Neural progenitor cell (in vitro differentiated cells): ENCODE data around the gene HDDC3. TPM values are rescaled to one million over a fixed set of nuclear protein-coding genes. Genes with fewer than 3 reads are reported as not detected.

ENCODE experiments used
- DNase-seq: peaks from one replicate; pipeline ENCODE4 v3.0.0-alpha.2; 2016; ENCODE audit warnings: low spot score
- H2AFZ ChIP-seq: fragments of 200-600 bp; sonication (generic); replicated peaks from 2 replicates; pipeline ENCODE4 v1.6.1; 2016; ENCODE audit warnings: antibody characterized with exemption
- H3F3A ChIP-seq: fragments of 200-600 bp; sonication (generic); 2 replicates; pipeline ENCODE4 v1.6.1; 2016; ENCODE audit warnings: antibody characterized with exemption, low read depth
- H3K27ac ChIP-seq: fragments of 200-600 bp; sonication (generic); 2 replicates; pipeline ENCODE4 v1.5.1; 2016; ENCODE audit warnings: mild to moderate bottlenecking
- H3K27me3 ChIP-seq: fragments of 200-600 bp; sonication (generic); 2 replicates; pipeline ENCODE4 v1.6.1; 2016; ENCODE audit warnings: mild to moderate bottlenecking, moderate library complexity
- H3K36me3 ChIP-seq: fragments of 200-600 bp; sonication (generic); 2 replicates; pipeline ENCODE4 v1.5.1; 2016
- H3K4me1 ChIP-seq: fragments of 200-600 bp; sonication (generic); 2 replicates; pipeline ENCODE4 v1.6.1; 2016; ENCODE audit warnings: mixed run types
- H3K4me2 ChIP-seq: fragments of 200-600 bp; sonication (generic); 2 replicates; pipeline ENCODE4 v1.6.1; 2016
- H3K4me3 ChIP-seq: fragments of 200-600 bp; sonication (generic); 2 replicates; pipeline ENCODE4 v1.5.1; 2016
- H3K79me2 ChIP-seq: fragments of 200-600 bp; sonication (generic); 2 replicates; pipeline ENCODE4 v1.6.1; 2016; ENCODE audit warnings: low read depth
- H3K9ac ChIP-seq: fragments of 200-600 bp; sonication (generic); 2 replicates; pipeline ENCODE4 v1.6.1; 2016
- H3K9me3 ChIP-seq: fragments of 200-600 bp; sonication (generic); 2 replicates; pipeline ENCODE4 v1.5.1; 2016; ENCODE audit warnings: low read depth
- H4K20me1 ChIP-seq: fragments of 200-600 bp; sonication (generic); 2 replicates; pipeline ENCODE4 v1.6.1; 2016; ENCODE audit warnings: low read depth
- H3K27ac Mint-ChIP-seq: 3 replicates; pipeline ENCODE4 v1.8.0; 2021; ENCODE audit warnings: mixed read lengths
- H3K27me3 Mint-ChIP-seq: 2 replicates; pipeline ENCODE4 v1.8.0; 2022; ENCODE audit warnings: low read depth, mild to moderate bottlenecking, inconsistent platforms, moderate library complexity, mixed read lengths; ENCODE audit not compliant: insufficient read depth
- H3K36me3 Mint-ChIP-seq: 3 replicates; pipeline ENCODE4 v1.8.0; 2021; ENCODE audit warnings: mixed read lengths
- H3K4me1 Mint-ChIP-seq: 3 replicates; pipeline ENCODE4 v1.8.0; 2021; ENCODE audit warnings: mixed read lengths
- H3K4me3 Mint-ChIP-seq: 3 replicates; pipeline ENCODE4 v1.8.0; 2021; ENCODE audit warnings: mild to moderate bottlenecking, moderate library complexity, mixed read lengths
- H3K9me3 Mint-ChIP-seq: 3 replicates; pipeline ENCODE4 v1.8.0; 2020; ENCODE audit warnings: mixed read lengths
- CTCF ChIP-seq: fragments of 200-600 bp; sonication (generic); IDR thresholded peaks from 2 replicates; pipeline ENCODE4 v1.5.1; 2017; ENCODE audit warnings: antibody characterized with exemption, mild to moderate bottlenecking
- EZH2 ChIP-seq: fragments of 200-600 bp; sonication (generic); IDR thresholded peaks from 2 replicates; pipeline ENCODE4 v1.6.1; 2017; ENCODE audit warnings: antibody characterized with exemption, mild to moderate bottlenecking, moderate library complexity
- EZH2phosphoT487 ChIP-seq: fragments of 200-600 bp; sonication (generic); IDR thresholded peaks from 2 replicates; pipeline ENCODE4 v1.6.1; 2017; ENCODE audit warnings: antibody characterized with exemption
- total RNA-seq: library from RNA; depleted of rRNA; stranded (reverse); fragments of >200 nt; gene quantifications from 2 replicates; pipeline ENCODE4 v1.2.3, GENCODE V29; 2015; ENCODE audit warnings: low replicate concordance

Gene HDDC3
- total RNA-seq = 20.4 and 21.8 TPM in 2 replicates

GRCh38 chr15:90931828-90932659, at the start of gene HDDC3:
TSS of gene HDDC3 (minus strand) at chr15:90932549. CDS start at chr15:90932540, 9 bp downstream.
- Histone ChIP-seq H3K4me3 (peak within 1 kb of the TSS; percentile 85), H3K79me2 (peaks cover 15% of the 10 kb centered on the region), H2AFZ (peak within 1 kb of the TSS; percentile 97), H3K27me3 (peaks cover 15% of the 10 kb centered on the region), H4K20me1 (peaks cover 10% of the 10 kb centered on the region), H3K9ac (no peak within 1 kb of the TSS), H3F3A (peaks cover 16% of the 10 kb centered on the region), H3K9me3 (no peaks in the 10 kb centered on the region), H3K4me2 (peak within 1 kb of the TSS; percentile 88), H3K4me1 (peaks cover 12% of the 10 kb centered on the region), H3K27ac (no peak within 1 kb of the TSS), H3K36me3 (no peaks in the 10 kb centered on the region)
- Mint-ChIP-seq H3K27me3 (peaks cover 8% of the 10 kb centered on the region), H3K9me3 (no peaks in the 10 kb centered on the region), H3K4me1 (peaks cover 27% of the 10 kb centered on the region), H3K36me3 (peaks cover 6% of the 10 kb centered on the region), H3K4me3 (peak within 1 kb of the TSS; percentile 93), H3K27ac (peak within 1 kb of the TSS; percentile 66)
- DNase-seq = peak; percentile 95
- TF ChIP-seq EZH2phosphoT487 (no peak), CTCF (peak; percentile 92), EZH2 (peak; percentile 50)

- no peak overlapping the region for H2AFZ ChIP-seq
- peaks cover 11% of the 10 kb centered on the region for H3K36me3 ChIP-seq
- peaks cover 34% of the 10 kb centered on the region for H4K20me1 ChIP-seq
- no peaks in the 10 kb centered on the region for H3K27me3 ChIP-seq
- no peaks in the 10 kb centered on the region for H3K4me1 ChIP-seq
- peaks cover 6% of the 10 kb centered on the region for H3K27me3 Mint-ChIP-seq
- H3K79me2 ChIP-seq = peaks cover 37% of the 10 kb centered on the region
- no peak overlapping the region for H3K27ac Mint-ChIP-seq
- no peak overlapping the region for H3K4me3 ChIP-seq
- no peak for TF ChIP-seq CTCF
- no peak for TF ChIP-seq EZH2
- no peak for TF ChIP-seq EZH2phosphoT487
- peaks cover 7% of the 10 kb centered on the region for H3F3A ChIP-seq
- no peaks in the 10 kb centered on the region for H3K9me3 Mint-ChIP-seq
- DNase-seq = no peak
- H3K27ac ChIP-seq = no peak overlapping the region
- H3K4me2 ChIP-seq = no peak overlapping the region
- H3K9ac ChIP-seq = no peak overlapping the region
- no peak overlapping the region for H3K4me3 Mint-ChIP-seq
- no peaks in the 10 kb centered on the region for H3K9me3 ChIP-seq
- H3K36me3 Mint-ChIP-seq = peaks cover 42% of the 10 kb centered on the region
- no peaks in the 10 kb centered on the region for H3K4me1 Mint-ChIP-seq
Measured at GRCh38 chr15:90982135-90982534, 49.8 kb upstream of the HDDC3 start.

- Histone ChIP-seq H2AFZ (no peak overlapping the region), H3K4me2 (no peak overlapping the region)
- H3K36me3 Mint-ChIP-seq = peaks cover 43% of the 10 kb centered on the region
Measured at GRCh38 chr15:90981681-90982080, 49.3 kb upstream of the HDDC3 start.

More at GRCh38 chr15:90981681-90982080, 49.3 kb upstream of the HDDC3 start:
- Histone ChIP-seq H3K27me3 (no peaks in the 10 kb centered on the region), H3K9ac (no peak overlapping the region), H3K4me3 (no peak overlapping the region), H3K36me3 (peaks cover 11% of the 10 kb centered on the region), H4K20me1 (peaks cover 29% of the 10 kb centered on the region), H3F3A (peaks cover 7% of the 10 kb centered on the region), H3K4me1 (no peaks in the 10 kb centered on the region), H3K27ac (no peak overlapping the region), H3K79me2 (peaks cover 32% of the 10 kb centered on the region), H3K9me3 (no peaks in the 10 kb centered on the region)
- TF ChIP-seq CTCF (no peak), EZH2phosphoT487 (no peak), EZH2 (no peak)
- DNase-seq = no peak
- Mint-ChIP-seq H3K4me1 (no peaks in the 10 kb centered on the region), H3K9me3 (no peaks in the 10 kb centered on the region), H3K27me3 (peaks cover 5% of the 10 kb centered on the region), H3K4me3 (no peak overlapping the region), H3K27ac (no peak overlapping the region)
